Astrocyte (in vitro differentiated cells and primary cell): Measurements from ENCODE around the gene EDA. TPM values are rescaled to one million over a fixed set of nuclear protein-coding genes. Genes with fewer than 3 reads are reported as not detected.

ENCODE experiments used
- DNase-seq: peaks from one replicate; pipeline ENCODE4 v3.0.0-alpha.2; 2010; ENCODE audit warnings: low read depth
- FAIRE-seq: peaks from 2 replicates; lab custom pipeline; 2011; peaks lifted over from hg19 to GRCh38; lab: Jason Lieb, UNC
- H2AFZ ChIP-seq: 2 replicates; pipeline ENCODE4 v1.6.0; 2012; ENCODE audit warnings: low read depth, low read length, inconsistent platforms
- H3K27ac ChIP-seq: 2 replicates; pipeline ENCODE4 v1.5.1; 2011; ENCODE audit warnings: low read depth, low read length, inconsistent platforms
- H3K27me3 ChIP-seq: 2 replicates; pipeline ENCODE4 v1.6.0; 2011; ENCODE audit warnings: low read length, inconsistent platforms; ENCODE audit not compliant: insufficient read depth
- H3K36me3 ChIP-seq: 2 replicates; pipeline ENCODE4 v1.5.1; 2011; ENCODE audit warnings: low read length, inconsistent platforms; ENCODE audit not compliant: insufficient read depth
- H3K4me1 ChIP-seq: 2 replicates; pipeline ENCODE4 v1.5.1; 2011; ENCODE audit warnings: low read length, inconsistent platforms; ENCODE audit not compliant: insufficient read depth
- H3K4me2 ChIP-seq: 2 replicates; pipeline ENCODE4 v1.6.0; 2012; ENCODE audit warnings: low read length, inconsistent platforms
- H3K4me3 ChIP-seq: 2 replicates; pipeline ENCODE4 v1.5.1; 2011; ENCODE audit warnings: low read depth, mild to moderate bottlenecking, low read length, inconsistent platforms; ENCODE audit not compliant: insufficient read depth
- H3K79me2 ChIP-seq: 2 replicates; pipeline ENCODE4 v1.6.0; 2012; ENCODE audit warnings: mild to moderate bottlenecking, low read length, inconsistent platforms; ENCODE audit not compliant: insufficient read depth
- H3K9ac ChIP-seq: 2 replicates; pipeline ENCODE4 v1.6.0; 2012; ENCODE audit warnings: mild to moderate bottlenecking, low read length, inconsistent platforms
- H3K9me3 ChIP-seq: 2 replicates; pipeline ENCODE4 v1.5.1; 2012; ENCODE audit warnings: low read depth, mild to moderate bottlenecking, low read length, inconsistent platforms; ENCODE audit not compliant: insufficient read depth
- H4K20me1 ChIP-seq: 2 replicates; pipeline ENCODE4 v1.6.0; 2012; ENCODE audit warnings: low read length, inconsistent platforms; ENCODE audit not compliant: insufficient read depth
- H3K27ac Mint-ChIP-seq: one replicate; pipeline ENCODE4 v1.8.0; 2021; ENCODE audit warnings: mild to moderate bottlenecking, mixed read lengths; ENCODE audit not compliant: unreplicated experiment
- H3K27me3 Mint-ChIP-seq: one replicate; pipeline ENCODE4 v1.8.0; 2021; ENCODE audit warnings: low read depth, mixed read lengths; ENCODE audit not compliant: unreplicated experiment
- H3K36me3 Mint-ChIP-seq: one replicate; pipeline ENCODE4 v1.8.0; 2021; ENCODE audit warnings: low read depth, mixed read lengths; ENCODE audit not compliant: unreplicated experiment
- H3K4me1 Mint-ChIP-seq: one replicate; pipeline ENCODE4 v1.8.0; 2021; ENCODE audit warnings: low read depth, mixed read lengths; ENCODE audit not compliant: unreplicated experiment
- H3K4me3 Mint-ChIP-seq: one replicate; pipeline ENCODE4 v1.8.0; 2021; ENCODE audit warnings: mild to moderate bottlenecking, moderate library complexity, mixed read lengths; ENCODE audit not compliant: unreplicated experiment
- H3K9me3 Mint-ChIP-seq: one replicate; pipeline ENCODE4 v1.8.0; 2021; ENCODE audit warnings: mild to moderate bottlenecking, mixed read lengths; ENCODE audit not compliant: unreplicated experiment
- CTCF ChIP-seq: IDR thresholded peaks from 2 replicates; pipeline ENCODE4 v1.5.1; 2011; ENCODE audit warnings: low read depth, mild to moderate bottlenecking, inconsistent platforms, low read length, moderate library complexity; ENCODE audit not compliant: insufficient read depth
- EZH2 ChIP-seq: IDR thresholded peaks from 2 replicates; pipeline ENCODE4 v1.6.1; 2012; ENCODE audit warnings: mild to moderate bottlenecking, low read length, inconsistent platforms; ENCODE audit not compliant: insufficient read depth
- total RNA-seq: library from RNA; stranded (reverse); gene quantifications from 2 replicates; pipeline ENCODE4 v1.2.1, GENCODE V29; 2021

Gene EDA
- total RNA-seq, 1 donor from 2014 or later: 1.8 TPM

- Histone ChIP-seq H3K36me3 (no peaks in the 10 kb centered on the region), H3K27me3 (no peaks in the 10 kb centered on the region), H3K27ac (no peak overlapping the region), H3K79me2 (no peaks in the 10 kb centered on the region), H3K9ac (no peak overlapping the region), H3K4me1 (no peaks in the 10 kb centered on the region), H4K20me1 (no peaks in the 10 kb centered on the region), H2AFZ (no peak overlapping the region), H3K9me3 (no peaks in the 10 kb centered on the region), H3K4me2 (no peak overlapping the region), H3K4me3 (no peak overlapping the region)
- FAIRE-seq (peak; percentile 67), DNase-seq (no peak)
- Mint-ChIP-seq H3K27ac (no peak overlapping the region), H3K9me3 (peaks cover 3% of the 10 kb centered on the region), H3K4me3 (no peak overlapping the region), H3K36me3 (no peaks in the 10 kb centered on the region), H3K4me1 (no peaks in the 10 kb centered on the region), H3K27me3 (no peaks in the 10 kb centered on the region)
- TF ChIP-seq CTCF (no peak), EZH2 (no peak)
Measured at GRCh38 chrX:69630147-69630546, 14.2 kb downstream of the EDA start.

GRCh38 chrX:69664693-69665092, 48.8 kb downstream of the EDA start:
- no peak for DNase-seq
- Histone ChIP-seq H3K36me3 (no peaks in the 10 kb centered on the region), H3K27me3 (no peaks in the 10 kb centered on the region), H3K4me1 (no peaks in the 10 kb centered on the region), H3K9me3 (no peaks in the 10 kb centered on the region), H4K20me1 (no peaks in the 10 kb centered on the region), H3K9ac (no peak overlapping the region), H2AFZ (no peak overlapping the region), H3K79me2 (no peaks in the 10 kb centered on the region), H3K4me3 (no peak overlapping the region), H3K27ac (no peak overlapping the region), H3K4me2 (no peak overlapping the region)
- H3K27me3 Mint-ChIP-seq: no peaks in the 10 kb centered on the region
- TF ChIP-seq CTCF (no peak), EZH2 (no peak)
- H3K9me3 Mint-ChIP-seq: peaks cover under 1% of the 10 kb centered on the region
- no peaks in the 10 kb centered on the region for H3K36me3 Mint-ChIP-seq
- no peak for FAIRE-seq
- H3K4me3 Mint-ChIP-seq: no peak overlapping the region
- no peak overlapping the region for H3K27ac Mint-ChIP-seq
- no peaks in the 10 kb centered on the region for H3K4me1 Mint-ChIP-seq

GRCh38 chrX:69670001-69670555, 54.2 kb downstream of the EDA start:
- Mint-ChIP-seq H3K36me3 (no peaks in the 10 kb centered on the region), H3K27me3 (no peaks in the 10 kb centered on the region), H3K9me3 (peaks cover 10% of the 10 kb centered on the region), H3K4me1 (no peaks in the 10 kb centered on the region), H3K27ac (no peak overlapping the region), H3K4me3 (no peak overlapping the region)
- Histone ChIP-seq H3K79me2 (no peaks in the 10 kb centered on the region), H3K4me1 (no peaks in the 10 kb centered on the region), H2AFZ (no peak overlapping the region), H3K4me3 (no peak overlapping the region), H4K20me1 (no peaks in the 10 kb centered on the region), H3K27ac (no peak overlapping the region), H3K9ac (no peak overlapping the region), H3K27me3 (no peaks in the 10 kb centered on the region), H3K36me3 (no peaks in the 10 kb centered on the region), H3K4me2 (no peak overlapping the region), H3K9me3 (no peaks in the 10 kb centered on the region)
- no peak for DNase-seq
- TF ChIP-seq EZH2 (no peak), CTCF (no peak)
- FAIRE-seq: peak; percentile 93
